Fibroblast of mammary gland (primary cell): ENCODE results near the gene ME1.

ENCODE experiments used
- DNase-seq: peaks from one replicate; pipeline ENCODE4 v3.0.0-alpha.2; 2010; ENCODE audit warnings: low read depth
- H3K4me3 ChIP-seq: 2 replicates; pipeline ENCODE4 v1.5.1; 2011; ENCODE audit warnings: low read depth, mild to moderate bottlenecking, low read length, moderate library complexity; ENCODE audit not compliant: control insufficient read depth
- CTCF ChIP-seq: conservative IDR thresholded peaks from 2 replicates; pipeline ENCODE4 v1.5.1; 2011; ENCODE audit warnings: low read depth, low read length, inconsistent platforms; ENCODE audit not compliant: control insufficient read depth, insufficient read depth

The ME1 gene

GRCh38 chr6:83218646-83219045 lies 212.2 kb downstream of the ME1 start:
- no peak for DNase-seq
- TF ChIP-seq CTCF = no peak
- H3K4me3 ChIP-seq = no peak overlapping the region

- H3K4me3 ChIP-seq = no peak overlapping the region
- peak; percentile 6 for DNase-seq
- TF ChIP-seq CTCF = no peak
These were observed 214.0 kb downstream of the ME1 start for GRCh38 chr6:83216806-83217205.

- no peak overlapping the region for H3K4me3 ChIP-seq
- TF ChIP-seq CTCF = peak; percentile 97
- DNase-seq = peak; percentile 82
These were observed 215.5 kb downstream of the ME1 start for GRCh38 chr6:83215131-83216047.

- no peak for DNase-seq
- H3K4me3 ChIP-seq = no peak overlapping the region
- TF ChIP-seq CTCF = no peak
These were observed 228.8 kb downstream of the ME1 start for GRCh38 chr6:83202031-83202430.

GRCh38 chr6:83199863-83200225 lies 231.0 kb downstream of the ME1 start:
- TF ChIP-seq CTCF = no peak
- DNase-seq = peak; percentile 76
- no peak overlapping the region for H3K4me3 ChIP-seq

GRCh38 chr6:83199173-83199862 lies 231.5 kb downstream of the ME1 start:
- TF ChIP-seq CTCF = no peak
- H3K4me3 ChIP-seq = no peak overlapping the region
- no peak for DNase-seq
